Thymus (tissue), 11 donors: ENCODE data around the gene PGS1. TPM values are rescaled to one million over a fixed set of nuclear protein-coding genes. Genes with fewer than 3 reads are reported as not detected.
"Not testable (repeated sequence)": the region's sequence is repeated elsewhere in the genome, so short reads cannot be mapped to it uniquely, and the experiment has no call there.

Experiments used
- DNase-seq, 9 donors: peaks; one replicate each; pipeline ENCODE4 v3.0.0-alpha.2; 2013; ENCODE audit warnings: low spot score in 9 of 9, low read depth in 6 of 9, missing footprints in 1 of 9
- H3K27ac ChIP-seq, 2 donors: one replicate each; pipeline ENCODE4 v1.5.1; 2013; ENCODE audit warnings: control low read depth in 1 of 2, low read depth in 1 of 2, low read length in 1 of 2, mild to moderate bottlenecking in 1 of 2, moderate library complexity in 1 of 2
- H3K27me3 ChIP-seq, 2 donors: one replicate each; pipeline ENCODE4 v1.5.1; 2013; ENCODE audit warnings: low read length in 1 of 2; ENCODE audit not compliant: control insufficient read depth in 2 of 2, insufficient read depth in 1 of 2
- H3K36me3 ChIP-seq, 2 donors: one replicate each; pipeline ENCODE4 v1.5.1; 2013; ENCODE audit warnings: low read length in 1 of 2, mild to moderate bottlenecking in 1 of 2, moderate library complexity in 1 of 2; ENCODE audit not compliant: control insufficient read depth in 2 of 2, insufficient read depth in 2 of 2
- H3K4me1 ChIP-seq, 2 donors: one replicate each; pipeline ENCODE4 v1.5.1; 2013; ENCODE audit warnings: low read length in 2 of 2; ENCODE audit not compliant: control insufficient read depth in 2 of 2, insufficient read depth in 2 of 2
- H3K4me3 ChIP-seq, 2 donors: one replicate each; pipeline ENCODE4 v1.5.1; 2013; ENCODE audit warnings: low read length in 2 of 2, control low read depth in 1 of 2, mild to moderate bottlenecking in 1 of 2
- H3K9me3 ChIP-seq, 2 donors: one replicate each; pipeline ENCODE4 v1.5.1; 2013; ENCODE audit warnings: low read length in 1 of 2, mild to moderate bottlenecking in 1 of 2; ENCODE audit not compliant: control insufficient read depth in 2 of 2, insufficient read depth in 1 of 2
- WGBS: extraction: QIAGEN DNeasy Blood & Tissue Kit; methylation state at CpG from one replicate; pipeline ENCODE4 v1.1.7; 2013; 5-methylcytosine and 5-hydroxymethylcytosine counted together
- polyA plus RNA-seq: library from polyadenylated mRNA; stranded (reverse); fragments of 200-250 nt; gene quantifications from one replicate; pipeline ENCODE4 v1.2.3, GENCODE V29; 2013
- total RNA-seq: library from RNA; stranded (reverse); fragments of 120-200 nt; gene quantifications from one replicate; pipeline ENCODE4 v1.2.4, GENCODE V29; 2013
- donor health status: healthy.

Gene PGS1
- total and polyA plus RNA-seq, 2 donors: 32.1 to 34.6 TPM

- no peaks in the 10 kb centered on the region for H3K27me3 ChIP-seq
- no peaks in the 10 kb centered on the region for H3K36me3 ChIP-seq
- no peak overlapping the region for H3K4me3 ChIP-seq
- H3K4me1 ChIP-seq: no peaks in the 10 kb centered on the region
- DNase-seq: no peak
- no peak overlapping the region for H3K27ac ChIP-seq
- H3K9me3 ChIP-seq: peaks cover 0 to 1% of the 10 kb centered on the region in 2 donors
- WGBS: 95% methylated on average over 34 of the region's 34 CpGs
Observed at GRCh38 chr17:78460951-78461798, 82.7 kb downstream of the PGS1 start.

GRCh38 chr17:78461799-78462053, 83.3 kb downstream of the PGS1 start:
- Histone ChIP-seq H3K27ac (no peak overlapping the region), H3K36me3 (no peaks in the 10 kb centered on the region), H3K9me3 (peaks cover 1 to 4% of the 10 kb centered on the region in 2 donors), H3K27me3 (no peaks in the 10 kb centered on the region), H3K4me1 (no peaks in the 10 kb centered on the region), H3K4me3 (no peak overlapping the region)
- no peak for DNase-seq
- 90% methylated on average over 6 of the region's 6 CpGs for WGBS

GRCh38 chr17:78462148-78462547, 83.7 kb downstream of the PGS1 start:
- no peaks in the 10 kb centered on the region for H3K27me3 ChIP-seq
- no peak for DNase-seq
- 88% methylated on average over 8 of the region's 8 CpGs for WGBS
- H3K4me1 ChIP-seq: no peaks in the 10 kb centered on the region
- peaks cover 1 to 4% of the 10 kb centered on the region in 2 donors for H3K9me3 ChIP-seq
- H3K36me3 ChIP-seq: no peaks in the 10 kb centered on the region
- no peak overlapping the region for H3K4me3 ChIP-seq
- no peak overlapping the region for H3K27ac ChIP-seq

- H3K36me3 ChIP-seq, H3K4me1 ChIP-seq, H3K27me3 ChIP-seq, DNase-seq, H3K4me3 ChIP-seq, H3K9me3 ChIP-seq, H3K27ac ChIP-seq: not testable (repeated sequence)
- 93% methylated on average over 19 of the region's 19 CpGs for WGBS
Observed at GRCh38 chr17:78466109-78466785, 87.8 kb downstream of the PGS1 start.

GRCh38 chr17:78466786-78467715, 88.6 kb downstream of the PGS1 start:
- Histone ChIP-seq H3K4me1 (no peaks in the 10 kb centered on the region), H3K36me3 (no peaks in the 10 kb centered on the region), H3K27ac (no peak overlapping the region), H3K9me3 (peaks cover 1 to 9% of the 10 kb centered on the region in 2 donors), H3K27me3 (no peaks in the 10 kb centered on the region), H3K4me3 (no peak overlapping the region)
- 94% methylated on average over 26 of the region's 26 CpGs for WGBS
- DNase-seq: no peak

GRCh38 chr17:78468366-78468765, 89.9 kb downstream of the PGS1 start:
- Histone ChIP-seq H3K27me3 (peaks cover 0 to 8% of the 10 kb centered on the region in 2 donors), H3K27ac (no peak overlapping the region), H3K4me3 (no peak overlapping the region), H3K4me1 (no peaks in the 10 kb centered on the region), H3K9me3 (peaks cover 1 to 9% of the 10 kb centered on the region in 2 donors), H3K36me3 (no peaks in the 10 kb centered on the region)
- 96% methylated on average over 12 of the region's 12 CpGs for WGBS
- no peak for DNase-seq

GRCh38 chr17:78469443-78469842, 91.0 kb downstream of the PGS1 start:
- Histone ChIP-seq H3K4me1 (no peaks in the 10 kb centered on the region), H3K27ac (no peak overlapping the region), H3K36me3 (no peaks in the 10 kb centered on the region), H3K27me3 (peaks cover 0 to 12% of the 10 kb centered on the region in 2 donors), H3K4me3 (no peak overlapping the region), H3K9me3 (peaks cover 1 to 9% of the 10 kb centered on the region in 2 donors)
- DNase-seq: no peak
- WGBS: 96% methylated on average over 7 of the region's 7 CpGs

- peaks cover 2 to 6% of the 10 kb centered on the region in 2 donors for H3K9me3 ChIP-seq
- H3K27ac ChIP-seq: no peak overlapping the region
- H3K36me3 ChIP-seq: no peaks in the 10 kb centered on the region
- H3K4me3 ChIP-seq: no peak overlapping the region
- H3K4me1 ChIP-seq: no peaks in the 10 kb centered on the region
- no peak for DNase-seq
- peaks cover 0 to 17% of the 10 kb centered on the region in 2 donors for H3K27me3 ChIP-seq
- 95% methylated on average over 12 of the region's 12 CpGs for WGBS
Observed at GRCh38 chr17:78471635-78472034, 93.2 kb downstream of the PGS1 start.
